ENCODE results near the gene PRR23E. TPM values are rescaled to one million over a fixed set of nuclear protein-coding genes. Genes with fewer than 3 reads are reported as not detected.

PRR23E gene
- total RNA-seq, 2 experiments from 2014 or later, result not detected

- no peaks in the 10 kb centered on the region for H3K79me2 ChIP-seq (ENCODE audit: insufficient read depth, low read depth, low read length)
- H3K4me3 ChIP-seq (ENCODE audit: low read depth, low read length, poor library complexity, severe bottlenecking), result no peak overlapping the region
- no peak for DNase-seq (ENCODE audit: low spot score)
- POLR2A ChIA-PET, result interaction anchor here (0.6 to 1.1 kb wide), 4 partner anchors 12 to 593 kb away, joined by 3 to 5 read pairs (median 4); no protein-coding TSS in a partner anchor
- no TSS peak for BruUV-seq (replicated peaks)
- no peaks in the 10 kb centered on the region for H3K36me3 ChIP-seq (ENCODE audit: insufficient read depth, low read length)
- no peaks in the 10 kb centered on the region for H4K20me1 ChIP-seq (ENCODE audit: insufficient read depth, low read length)
- CTCF ChIA-PET (ENCODE audit: unreplicated experiment), result no interaction called here
- TF ChIP-seq CTCF (conservative IDR thresholded peaks at IDR 0.05; ENCODE audit: low read length), result no peak
- no peak for TF ChIP-seq EZH2phosphoT487 (IDR thresholded peaks at IDR 0.05; ENCODE audit: borderline replicate concordance, low read depth, low read length)
- intact Hi-C loops (cut with micrococcal nuclease; ENCODE audit: unreplicated experiment), result no loop called here
- no peaks in the 10 kb centered on the region for H3K4me1 ChIP-seq (ENCODE audit: insufficient read depth, low read length, poor library complexity, severe bottlenecking)
- H3K27ac ChIP-seq (ENCODE audit: low read depth, low read length, poor library complexity, severe bottlenecking), result no peak overlapping the region
- H3K9me2 ChIP-seq (ENCODE audit: insufficient read depth, low read length), result no peaks in the 10 kb centered on the region
- H3K4me2 ChIP-seq (ENCODE audit: low read length), result no peak overlapping the region
- no peak overlapping the region for H2AFZ ChIP-seq (ENCODE audit: low read length)
- H3K9me3 ChIP-seq (ENCODE audit: low read length), result peaks cover 6% of the 10 kb centered on the region; the same call in 1 of the 2 replicates
Measured at GRCh38 chr3:127185962-127186674, 6.8 kb upstream of the PRR23E start.

DNA sequence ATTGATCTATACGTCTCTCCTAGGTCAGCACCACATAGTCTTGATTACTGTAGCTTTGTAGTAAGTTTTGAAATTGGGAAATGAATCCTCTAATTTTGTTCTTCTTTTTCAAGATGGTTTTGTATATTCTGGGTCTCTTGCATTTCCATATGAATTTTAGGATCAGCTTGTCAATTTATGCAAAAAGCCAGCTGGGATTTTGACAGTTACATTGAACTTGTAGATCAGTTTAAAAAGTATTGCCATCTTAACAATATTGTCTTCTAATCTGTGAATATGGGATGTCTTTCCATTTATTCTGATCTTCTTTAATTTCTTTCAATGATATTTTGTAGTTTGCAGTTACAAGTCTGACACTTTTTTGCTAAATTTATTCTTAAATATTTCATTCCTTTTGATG, 5.6 kb upstream of the PRR23E start:
- no peak overlapping the region for H3K27ac ChIP-seq (ENCODE audit: low read depth, low read length, poor library complexity, severe bottlenecking)
- intact Hi-C loops (cut with micrococcal nuclease; ENCODE audit: unreplicated experiment), result no loop called here
- H2AFZ ChIP-seq (ENCODE audit: low read length), result no peak overlapping the region
- TF ChIP-seq CTCF (conservative IDR thresholded peaks at IDR 0.05; ENCODE audit: low read length), result no peak
- TF ChIP-seq EZH2phosphoT487 (IDR thresholded peaks at IDR 0.05; ENCODE audit: borderline replicate concordance, low read depth, low read length), result no peak
- H3K79me2 ChIP-seq (ENCODE audit: insufficient read depth, low read depth, low read length), result no peaks in the 10 kb centered on the region
- no peaks in the 10 kb centered on the region for H3K9me2 ChIP-seq (ENCODE audit: insufficient read depth, low read length)
- ChIA-PET CTCF (ENCODE audit: unreplicated experiment) (no interaction called here), POLR2A (no interaction called here)
- no peak overlapping the region for H3K4me2 ChIP-seq (ENCODE audit: low read length)
- no peaks in the 10 kb centered on the region for H3K4me1 ChIP-seq (ENCODE audit: insufficient read depth, low read length, poor library complexity, severe bottlenecking)
- DNase-seq (ENCODE audit: low spot score), result no peak
- no peaks in the 10 kb centered on the region for H4K20me1 ChIP-seq (ENCODE audit: insufficient read depth, low read length)
- H3K36me3 ChIP-seq (ENCODE audit: insufficient read depth, low read length), result no peaks in the 10 kb centered on the region
- H3K4me3 ChIP-seq (ENCODE audit: low read depth, low read length, poor library complexity, severe bottlenecking), result no peak overlapping the region
- BruUV-seq (replicated peaks), result no TSS peak
- peaks cover 6% of the 10 kb centered on the region; the same call in 1 of the 2 replicates for H3K9me3 ChIP-seq (ENCODE audit: low read length)

- Histone ChIP-seq H3K27ac (ENCODE audit: low read depth, low read length, poor library complexity, severe bottlenecking) (no peak overlapping the region), H3K4me3 (ENCODE audit: low read depth, low read length, poor library complexity, severe bottlenecking) (no peak overlapping the region), H2AFZ (ENCODE audit: low read length) (no peak overlapping the region), H3K79me2 (ENCODE audit: insufficient read depth, low read depth, low read length) (no peaks in the 10 kb centered on the region), H3K36me3 (ENCODE audit: insufficient read depth, low read length) (no peaks in the 10 kb centered on the region), H3K4me1 (ENCODE audit: insufficient read depth, low read length, poor library complexity, severe bottlenecking) (no peaks in the 10 kb centered on the region), H3K9me3 (ENCODE audit: low read length) (peaks cover 6% of the 10 kb centered on the region; the same call in 1 of the 2 replicates), H3K9me2 (ENCODE audit: insufficient read depth, low read length) (no peaks in the 10 kb centered on the region), H3K4me2 (ENCODE audit: low read length) (no peak overlapping the region), H4K20me1 (ENCODE audit: insufficient read depth, low read length) (no peaks in the 10 kb centered on the region)
- BruUV-seq (replicated peaks), result no TSS peak
- intact Hi-C loops (cut with micrococcal nuclease; ENCODE audit: unreplicated experiment), result no loop called here
- TF ChIP-seq EZH2phosphoT487 (IDR thresholded peaks at IDR 0.05; ENCODE audit: borderline replicate concordance, low read depth, low read length), result no peak
- TF ChIP-seq CTCF (conservative IDR thresholded peaks at IDR 0.05; ENCODE audit: low read length), result no peak
- no peak for DNase-seq (ENCODE audit: low spot score)
- ChIA-PET POLR2A (no interaction called here), CTCF (ENCODE audit: unreplicated experiment) (no interaction called here)
Measured at GRCh38 chr3:127193341-127193740, 410 bp downstream of the PRR23E start.
